Large intestine (tissue), 3 donors: Measurements from ENCODE around the gene CRIP1. TPM values are rescaled to one million over a fixed set of nuclear protein-coding genes. Genes with fewer than 3 reads are reported as not detected.

Source experiments
- DNase-seq, 2 donors: peaks; one replicate each; pipeline versions ENCODE4 v3.0.0 to v3.0.0-alpha.2; 2013
- H3K27ac ChIP-seq: one replicate; pipeline ENCODE4 v1.5.1; 2013; ENCODE audit warnings: low read length
- H3K27me3 ChIP-seq: 2 replicates; pipeline ENCODE4 v1.6.1; 2013; ENCODE audit warnings: low read length; ENCODE audit not compliant: control insufficient read depth, insufficient read depth
- H3K36me3 ChIP-seq: 2 replicates; pipeline ENCODE4 v1.6.1; 2013; ENCODE audit warnings: low read length; ENCODE audit not compliant: control insufficient read depth, insufficient read depth
- H3K4me1 ChIP-seq: one replicate; pipeline ENCODE4 v1.6.1; 2013; ENCODE audit warnings: low read length; ENCODE audit not compliant: control insufficient read depth, insufficient read depth
- H3K4me3 ChIP-seq: one replicate; pipeline ENCODE4 v1.5.1; 2013; ENCODE audit warnings: low read length
- H3K9me3 ChIP-seq: one replicate; pipeline ENCODE4 v1.6.1; 2013; ENCODE audit warnings: mild to moderate bottlenecking, low read depth, low read length, moderate library complexity; ENCODE audit not compliant: control insufficient read depth
- WGBS: methylation state at CpG from one replicate; pipeline ENCODE4 v1.1.5; 2013; ENCODE audit warnings: low lambda C conversion rate; ENCODE audit not compliant: insufficient coverage; 5-methylcytosine and 5-hydroxymethylcytosine counted together
- polyA plus RNA-seq: library from polyadenylated mRNA; unstranded; fragments of 120-200 nt; gene quantifications from one replicate; pipeline ENCODE4 v1.2.1, GENCODE V29; 2013

The CRIP1 gene
- polyA plus RNA-seq, 1 donor = 136 TPM

GRCh38 chr14:105488781-105489541, 2.3 kb downstream of the CRIP1 start:
- DNase-seq = no peak
- Histone ChIP-seq H3K27me3 (peaks cover 31% of the 10 kb centered on the region), H3K9me3 (peaks cover 6% of the 10 kb centered on the region), H3K4me3 (no peak overlapping the region), H3K36me3 (no peaks in the 10 kb centered on the region), H3K27ac (peak overlapping the region; percentile 79), H3K4me1 (peaks cover 46% of the 10 kb centered on the region)
- no CpG with 5 or more reads among the region's 20 CpGs for WGBS

- peak overlapping the region; percentile 79 for H3K27ac ChIP-seq
- H3K4me1 ChIP-seq = peaks cover 39% of the 10 kb centered on the region
- peaks cover 6% of the 10 kb centered on the region for H3K9me3 ChIP-seq
- no CpG with 5 or more reads among the region's 44 CpGs for WGBS
- peak overlapping the region; percentile 64 for H3K4me3 ChIP-seq
- peaks cover 31% of the 10 kb centered on the region for H3K27me3 ChIP-seq
- DNase-seq = peak; percentile 89 to 93
- H3K36me3 ChIP-seq = no peaks in the 10 kb centered on the region
Measured at GRCh38 chr14:105489542-105490266, 3.0 kb downstream of the CRIP1 start.

GRCh38 chr14:105490267-105490571, 3.5 kb downstream of the CRIP1 start:
- peak overlapping the region; percentile 64 for H3K4me3 ChIP-seq
- H3K36me3 ChIP-seq = no peaks in the 10 kb centered on the region
- no CpG with 5 or more reads among the region's 33 CpGs for WGBS
- H3K4me1 ChIP-seq = peaks cover 35% of the 10 kb centered on the region
- DNase-seq = no peak
- H3K27me3 ChIP-seq = peaks cover 27% of the 10 kb centered on the region
- peak overlapping the region; percentile 79 for H3K27ac ChIP-seq
- H3K9me3 ChIP-seq = peaks cover 6% of the 10 kb centered on the region

GRCh38 chr14:105490572-105491365, 4.1 kb downstream of the CRIP1 start, which contains the start of gene TEDC1:
TEDC1 (plus strand) TSS chr14:105491246; CDS start chr14:105491376, 130 bp downstream.
- peak; percentile 100 for DNase-seq
- H3K4me3 ChIP-seq = peak within 1 kb of the TSS; percentile 64
- whole genome bisulfite sequencing = no CpG with 5 or more reads among the region's 94 CpGs
- H3K9me3 ChIP-seq = peaks cover 6% of the 10 kb centered on the region
- H3K4me1 ChIP-seq = peaks cover 30% of the 10 kb centered on the region
- H3K27me3 ChIP-seq = peaks cover 22% of the 10 kb centered on the region
- H3K27ac ChIP-seq = peak within 1 kb of the TSS; percentile 79
- H3K36me3 ChIP-seq = no peaks in the 10 kb centered on the region

GRCh38 chr14:105491366-105491973, 4.8 kb downstream of the CRIP1 start:
- peak overlapping the region; percentile 40 for H3K4me3 ChIP-seq
- peaks cover 2% of the 10 kb centered on the region for H3K9me3 ChIP-seq
- peaks cover 23% of the 10 kb centered on the region for H3K4me1 ChIP-seq
- peak overlapping the region; percentile 51 for H3K27ac ChIP-seq
- no peaks in the 10 kb centered on the region for H3K36me3 ChIP-seq
- no peak for DNase-seq
- H3K27me3 ChIP-seq = peaks cover 15% of the 10 kb centered on the region
- WGBS = no CpG with 5 or more reads among the region's 53 CpGs

GRCh38 chr14:105492031-105492970, 5.6 kb downstream of the CRIP1 start:
- Histone ChIP-seq H3K36me3 (no peaks in the 10 kb centered on the region), H3K4me1 (peaks cover 17% of the 10 kb centered on the region), H3K27me3 (peaks cover 7% of the 10 kb centered on the region), H3K9me3 (no peaks in the 10 kb centered on the region), H3K27ac (no peak overlapping the region), H3K4me3 (no peak overlapping the region)
- DNase-seq = peak in 1 of 2 donors; percentile 6
- WGBS = no CpG with 5 or more reads among the region's 24 CpGs

- peak in 1 of 2 donors; percentile 1 for DNase-seq
- H3K27ac ChIP-seq = no peak overlapping the region
- H3K4me1 ChIP-seq = peaks cover 12% of the 10 kb centered on the region
- no CpG with 5 or more reads among the region's 20 CpGs for WGBS
- H3K36me3 ChIP-seq = no peaks in the 10 kb centered on the region
- no peak overlapping the region for H3K4me3 ChIP-seq
- H3K9me3 ChIP-seq = no peaks in the 10 kb centered on the region
- H3K27me3 ChIP-seq = no peaks in the 10 kb centered on the region
Measured at GRCh38 chr14:105492971-105493871, 6.5 kb downstream of the CRIP1 start.

GRCh38 chr14:105493921-105494605, 7.4 kb downstream of the CRIP1 start:
- Histone ChIP-seq H3K27me3 (no peaks in the 10 kb centered on the region), H3K4me1 (peaks cover 5% of the 10 kb centered on the region), H3K9me3 (no peaks in the 10 kb centered on the region), H3K27ac (no peak overlapping the region), H3K4me3 (no peak overlapping the region), H3K36me3 (no peaks in the 10 kb centered on the region)
- WGBS = no CpG with 5 or more reads among the region's 16 CpGs
- DNase-seq = peak in 1 of 2 donors; percentile 7
